NCI-H2196 (cell line): ENCODE measurements around the gene ZNF282.
"Not testable (repeated sequence)": the region's sequence is repeated elsewhere in the genome, so short reads cannot be mapped to it uniquely, and the experiment has no call there.

Source experiments
- DNase-seq: peaks from one replicate; lab custom pipeline; 2025; ENCODE audit not compliant: unreplicated experiment; lab: John Stamatoyannopoulos, UW

The ZNF282 gene

DNA sequence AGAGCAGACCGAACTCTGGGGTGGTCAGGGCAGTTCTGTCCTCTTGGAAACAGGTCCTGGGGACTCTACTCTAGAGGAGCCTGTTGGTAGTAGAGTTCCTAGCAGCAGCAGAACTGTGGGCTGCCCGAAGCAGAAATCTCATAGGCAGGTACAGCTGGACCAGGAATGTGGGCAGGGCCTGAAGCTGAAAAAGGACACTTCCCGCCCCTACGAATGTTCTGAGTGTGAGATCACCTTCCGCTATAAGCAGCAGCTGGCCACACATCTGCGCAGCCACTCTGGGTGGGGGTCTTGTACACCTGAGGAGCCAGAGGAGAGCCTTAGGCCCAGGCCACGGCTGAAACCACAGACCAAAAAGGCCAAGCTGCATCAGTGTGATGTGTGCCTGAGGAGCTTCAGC is 58.3 kb downstream of the ZNF282 start:
- DNase-seq: no peak

DNA sequence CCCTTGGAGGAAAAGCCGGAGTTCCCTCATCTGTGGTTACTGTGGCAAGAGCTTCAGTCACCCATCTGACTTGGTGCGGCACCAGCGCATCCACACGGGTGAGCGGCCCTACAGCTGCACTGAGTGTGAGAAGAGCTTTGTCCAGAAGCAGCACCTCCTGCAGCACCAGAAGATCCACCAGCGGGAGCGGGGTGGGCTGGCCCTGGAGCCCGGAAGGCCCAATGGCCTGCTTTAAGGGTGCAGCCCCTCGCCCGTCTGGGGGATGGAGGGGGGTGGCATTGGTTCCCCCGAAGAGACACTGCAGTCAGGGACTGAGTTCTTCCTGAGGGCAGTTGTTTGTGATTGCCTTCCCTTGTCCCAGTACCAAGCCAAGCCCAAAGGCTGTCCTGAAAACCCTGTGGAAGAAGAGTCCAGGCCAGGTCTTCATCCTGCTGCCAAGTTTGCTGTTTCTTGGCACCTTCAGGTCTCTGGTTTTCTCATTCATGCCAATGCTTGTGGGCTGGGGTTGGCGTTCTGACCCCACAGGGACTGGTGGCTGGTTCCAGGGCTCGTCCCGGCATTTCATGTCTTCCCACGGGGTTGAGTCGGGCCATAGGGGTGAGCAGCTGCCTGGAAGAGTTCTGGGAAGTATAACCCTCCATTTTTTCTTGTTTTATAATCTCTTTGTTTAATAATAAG is 59.0 kb downstream of the ZNF282 start:
- no peak for DNase-seq

DNA sequence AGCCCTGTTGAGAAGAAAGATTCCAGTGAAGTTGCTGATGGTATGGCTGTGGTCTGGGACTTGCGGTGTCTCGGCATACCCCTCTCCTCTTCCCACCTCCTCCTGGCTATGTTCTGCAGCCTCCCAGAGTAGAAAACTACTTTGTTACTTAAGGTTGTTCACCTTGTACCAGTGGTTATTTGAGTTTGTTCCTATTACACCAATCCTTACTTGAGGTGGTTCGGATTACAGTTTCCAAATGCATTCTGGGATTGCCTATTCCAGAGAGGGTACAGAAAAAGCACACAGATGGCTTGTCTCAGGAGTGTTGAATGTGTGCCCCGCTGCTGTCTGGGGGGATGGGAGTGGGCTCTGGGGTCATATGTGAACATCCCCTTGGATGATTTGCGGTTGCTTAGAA is 59.8 kb downstream of the ZNF282 start:
- DNase-seq: no peak

DNA sequence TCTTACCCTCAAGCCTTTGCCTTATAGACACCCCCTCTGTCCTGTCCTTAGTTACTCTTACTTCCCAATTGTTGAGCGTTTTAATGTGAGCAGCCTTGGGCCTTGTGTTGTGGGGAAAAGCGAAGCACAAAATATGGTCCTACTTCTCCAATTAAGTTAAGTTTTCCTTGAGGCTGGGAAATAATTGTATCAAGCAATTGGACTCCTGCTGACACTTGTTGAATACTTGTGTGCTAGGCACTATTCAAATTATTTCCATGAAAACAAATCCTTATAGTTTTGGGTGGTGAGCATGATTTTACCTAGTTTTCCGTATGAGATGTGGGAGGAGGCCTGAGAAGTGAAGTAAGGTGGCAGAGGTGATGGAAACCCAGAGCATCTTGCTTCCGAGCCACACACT is 61.2 kb downstream of the ZNF282 start:
- DNase-seq: no peak

DNA sequence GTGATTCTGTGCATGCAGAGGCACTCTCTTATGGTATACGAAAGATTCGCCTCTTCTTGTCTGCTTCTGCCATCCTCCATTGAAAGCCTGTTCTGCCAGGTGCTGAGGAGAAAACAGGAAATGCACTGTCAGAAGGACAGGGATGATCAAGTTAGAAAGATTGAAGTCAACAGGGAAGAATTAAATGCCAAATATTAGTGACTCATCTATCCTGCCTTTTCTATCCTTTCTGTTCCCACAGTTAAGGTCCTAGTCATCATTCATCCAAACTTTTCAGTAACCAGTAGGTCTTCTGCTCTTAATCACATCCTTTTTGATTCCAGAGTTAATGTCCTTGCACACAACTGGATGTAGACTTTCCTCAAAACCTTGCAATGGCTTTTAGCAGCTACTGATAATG is 61.8 kb downstream of the ZNF282 start:
- DNase-seq: no peak

DNA sequence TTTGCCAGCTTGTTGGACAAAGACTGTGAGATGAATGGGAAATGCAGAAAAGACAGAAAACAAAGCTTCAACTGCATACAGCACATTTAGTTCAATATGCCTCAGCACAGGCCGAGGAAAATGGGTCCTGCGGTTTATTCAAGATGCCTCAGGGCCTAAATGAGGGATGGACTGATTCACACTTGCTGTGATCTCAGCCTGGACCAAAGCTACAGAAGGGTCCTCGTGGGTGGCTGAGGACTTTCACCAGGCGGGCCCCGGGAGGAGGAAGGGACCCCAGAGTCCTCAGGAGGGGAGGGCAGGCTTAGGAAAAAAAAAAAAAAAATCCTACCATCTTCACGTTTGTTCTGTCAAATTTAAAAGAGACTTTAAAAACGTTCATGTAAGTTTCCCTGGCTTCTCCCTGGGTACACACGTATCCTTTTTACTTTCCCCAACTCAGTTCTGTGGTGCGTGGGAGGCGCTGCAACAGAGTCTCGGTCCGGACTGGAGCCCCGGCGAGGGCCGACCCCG is 66.0 kb downstream of the ZNF282 start:
- no peak for DNase-seq

DNA sequence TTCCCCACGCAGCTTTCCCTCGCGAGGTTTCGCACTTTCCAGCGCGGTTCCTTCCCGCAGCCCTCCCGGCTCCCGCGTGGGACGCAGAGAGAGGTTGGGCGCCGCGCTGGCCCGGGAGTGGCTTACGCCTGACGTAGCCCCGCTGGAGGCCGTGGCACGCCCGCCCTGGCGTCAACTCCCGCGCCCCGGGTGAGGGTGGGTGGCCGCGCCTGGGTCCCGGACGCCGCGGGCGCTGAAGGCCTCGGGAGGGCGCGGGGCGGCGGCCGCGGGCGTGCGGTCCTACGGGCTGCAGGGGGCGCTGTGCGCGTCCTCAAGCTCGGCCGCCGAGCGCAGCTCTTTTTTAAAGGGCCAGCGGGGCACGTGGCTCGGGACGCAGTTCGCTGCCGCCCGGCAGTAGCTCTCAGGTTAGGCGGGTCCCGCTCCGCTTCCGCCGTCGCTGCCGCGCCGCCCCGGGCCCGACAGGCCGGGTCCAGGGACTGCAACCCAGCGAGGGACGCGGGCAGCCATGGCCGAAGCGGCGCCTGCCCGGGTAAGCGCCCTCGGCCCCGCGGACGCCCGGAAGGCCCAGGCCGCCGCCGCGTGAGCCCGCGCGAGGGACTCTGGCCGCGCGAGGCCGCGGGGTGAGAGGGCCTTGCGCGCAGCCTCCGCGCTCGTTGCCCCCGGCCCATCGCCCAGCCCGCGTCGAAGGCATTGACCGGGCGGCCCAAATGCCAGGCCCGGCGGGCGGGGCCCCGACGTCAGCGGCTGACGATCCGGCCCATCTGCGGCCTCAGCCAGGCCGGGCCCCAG is 66.7 kb downstream of the ZNF282 start, which contains the start of gene ZNF783:
Gene ZNF783, plus strand, starts transcription at position 368 of the 789 bp plus-strand sequence. Its CDS starts 138 bp downstream, at position 506.
- DNase-seq: peak; percentile 91

DNA sequence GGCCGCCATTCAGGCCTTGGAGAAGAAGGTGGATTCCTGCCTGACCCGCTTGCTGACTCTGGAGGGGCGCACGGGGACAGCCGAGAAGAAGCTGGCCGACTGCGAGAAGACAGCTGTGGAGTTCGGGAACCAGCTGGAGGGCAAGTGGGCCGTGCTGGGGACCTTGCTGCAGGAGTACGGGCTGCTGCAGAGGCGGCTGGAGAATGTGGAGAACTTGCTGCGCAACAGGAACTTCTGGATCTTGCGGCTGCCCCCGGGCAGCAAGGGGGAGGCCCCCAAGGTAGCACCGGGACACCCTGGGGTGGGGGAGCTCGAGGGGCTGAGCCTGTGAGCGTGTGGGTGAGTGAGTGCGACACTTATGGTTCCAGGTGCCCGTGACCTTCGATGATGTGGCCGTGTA is 71.1 kb downstream of the ZNF282 start:
- DNase-seq: no peak

DNA sequence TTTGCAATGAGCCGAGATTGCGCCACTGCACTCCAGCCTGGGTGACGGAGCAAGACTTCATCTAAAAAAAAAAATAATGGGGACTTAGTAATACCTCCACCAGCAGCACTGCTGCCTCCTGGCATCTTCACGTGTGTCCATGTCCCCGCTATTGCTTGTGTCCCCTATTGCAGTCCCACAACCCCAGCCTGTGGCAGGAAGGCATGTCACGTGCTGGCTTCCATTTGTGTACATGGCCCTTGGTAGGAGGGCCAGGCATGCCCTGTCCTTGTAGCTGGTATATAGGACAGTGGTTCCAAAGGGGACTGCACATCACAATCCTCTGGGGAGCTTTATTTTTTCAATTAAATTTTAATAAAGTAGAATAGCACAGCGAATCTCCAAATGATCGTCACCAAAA is 72.4 kb downstream of the ZNF282 start:
- no peak for DNase-seq

DNA sequence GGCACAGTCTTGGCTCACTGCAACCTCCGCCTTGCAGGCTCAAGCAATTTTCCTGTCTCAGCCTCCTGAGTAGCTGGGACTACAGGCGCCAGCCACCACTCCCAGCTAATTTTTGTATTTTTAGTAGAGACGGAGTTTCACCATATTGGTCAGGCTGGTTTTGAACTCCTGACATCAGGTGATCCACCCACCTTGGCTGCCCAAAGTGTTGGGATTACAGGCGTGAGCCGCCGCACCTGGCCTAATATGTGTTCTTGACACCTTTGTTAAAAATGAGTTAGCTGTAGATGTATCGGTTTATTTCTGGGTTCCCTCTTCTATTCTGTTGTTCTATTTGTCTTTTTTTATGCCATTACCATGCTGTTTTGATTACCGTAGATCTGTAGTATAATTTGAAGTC is 79.1 kb downstream of the ZNF282 start:
- not testable (repeated sequence) for DNase-seq
